ENCODE measurements around the gene SOCS1. TPM values are rescaled to one million over a fixed set of nuclear protein-coding genes. Genes with fewer than 3 reads are reported as not detected.
A peak's percentile ranks its signal among the peaks of the same experiment; 100 is the strongest.

Gene SOCS1
- total and polyA plus RNA-seq, 9 of the 15 experiments (the other 6 are each of a cell fraction or from before 2014, with no cell fraction given) = 0.04 to 7.5 (median 2.3) TPM

DNA sequence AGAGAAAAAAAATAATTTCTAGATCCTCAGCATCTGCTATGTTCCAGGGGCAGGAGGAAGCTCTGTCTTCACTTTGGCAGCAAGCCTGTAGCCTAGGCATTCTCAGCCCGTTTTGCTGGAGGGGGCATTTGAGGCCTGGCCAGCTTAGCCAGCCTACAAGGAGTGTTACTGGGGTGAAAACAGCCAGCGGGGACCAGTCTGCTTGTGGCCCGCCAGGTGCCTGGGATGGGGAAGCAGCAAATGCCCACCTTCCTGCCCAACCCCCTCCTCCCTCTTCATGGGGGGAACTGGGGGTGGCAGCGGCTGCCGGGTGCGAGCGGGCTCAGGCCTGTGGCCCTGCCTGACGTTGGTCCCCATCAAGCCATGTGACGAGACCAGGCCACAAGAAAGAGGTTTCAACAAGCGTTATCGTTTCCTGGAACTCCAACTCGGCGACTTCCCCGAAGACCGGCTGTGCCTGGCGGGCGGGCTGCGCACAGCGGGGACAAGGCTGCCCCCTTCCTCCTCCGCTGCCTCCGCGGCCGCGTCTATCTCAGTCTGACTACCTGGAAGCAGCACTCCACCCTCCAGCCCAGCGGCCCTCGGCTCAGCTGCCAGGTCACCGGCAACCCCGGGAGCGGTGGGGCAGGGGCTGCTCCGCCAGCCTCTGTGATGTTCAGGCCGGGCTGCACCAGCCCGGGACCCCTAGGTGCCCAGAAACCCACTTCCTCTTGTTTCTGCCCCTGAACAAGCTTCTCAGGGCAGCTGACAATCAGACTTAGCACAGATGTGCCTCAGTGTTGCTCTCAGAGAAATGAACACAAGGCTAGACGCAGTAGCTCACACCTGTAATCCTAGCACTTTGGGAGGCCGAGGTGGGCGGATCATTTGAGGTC, 22.9 kb downstream of the SOCS1 start (continued):
- peak; percentile 91 for TF ChIP-seq CCNT2 (IDR thresholded peaks at IDR 0.05; ENCODE audit: borderline replicate concordance, extremely low read depth, insufficient read length, low read depth, low read length)
- TF ChIP-seq KHSRP (IDR thresholded peaks at IDR 0.05) = no peak
- TF ChIP-seq RBM39 (optimal IDR thresholded peaks at IDR 0.05; ENCODE audit: low read depth, low read length) = no peak
- no peak for TF ChIP-seq U2AF1 (optimal IDR thresholded peaks at IDR 0.05; ENCODE audit: low read depth, low read length)
- 0 out of 4 replicates have a peak, but pooled peaks of 1 of the 2 experiments have one; percentile 8 for TF ChIP-seq ARNT (IDR thresholded peaks at IDR 0.05)
- peak; percentile 92 for TF ChIP-seq ZNF311 (CRISPR knock-in tag; IDR thresholded peaks at IDR 0.05)
- no peak for TF ChIP-seq ZNF12 (CRISPR knock-in tag; IDR thresholded peaks at IDR 0.05)
- no peak for TF ChIP-seq MED1 (CRISPR knock-in tag; IDR thresholded peaks at IDR 0.05; ENCODE audit: borderline replicate concordance)
- no peak for TF ChIP-seq HEY1 (CRISPR knock-in tag; IDR thresholded peaks at IDR 0.05; ENCODE audit: borderline replicate concordance)
- no peak for TF ChIP-seq FOXK1 (CRISPR knock-in tag; IDR thresholded peaks at IDR 0.05; ENCODE audit: borderline replicate concordance)
- TF ChIP-seq, protein P1, sequence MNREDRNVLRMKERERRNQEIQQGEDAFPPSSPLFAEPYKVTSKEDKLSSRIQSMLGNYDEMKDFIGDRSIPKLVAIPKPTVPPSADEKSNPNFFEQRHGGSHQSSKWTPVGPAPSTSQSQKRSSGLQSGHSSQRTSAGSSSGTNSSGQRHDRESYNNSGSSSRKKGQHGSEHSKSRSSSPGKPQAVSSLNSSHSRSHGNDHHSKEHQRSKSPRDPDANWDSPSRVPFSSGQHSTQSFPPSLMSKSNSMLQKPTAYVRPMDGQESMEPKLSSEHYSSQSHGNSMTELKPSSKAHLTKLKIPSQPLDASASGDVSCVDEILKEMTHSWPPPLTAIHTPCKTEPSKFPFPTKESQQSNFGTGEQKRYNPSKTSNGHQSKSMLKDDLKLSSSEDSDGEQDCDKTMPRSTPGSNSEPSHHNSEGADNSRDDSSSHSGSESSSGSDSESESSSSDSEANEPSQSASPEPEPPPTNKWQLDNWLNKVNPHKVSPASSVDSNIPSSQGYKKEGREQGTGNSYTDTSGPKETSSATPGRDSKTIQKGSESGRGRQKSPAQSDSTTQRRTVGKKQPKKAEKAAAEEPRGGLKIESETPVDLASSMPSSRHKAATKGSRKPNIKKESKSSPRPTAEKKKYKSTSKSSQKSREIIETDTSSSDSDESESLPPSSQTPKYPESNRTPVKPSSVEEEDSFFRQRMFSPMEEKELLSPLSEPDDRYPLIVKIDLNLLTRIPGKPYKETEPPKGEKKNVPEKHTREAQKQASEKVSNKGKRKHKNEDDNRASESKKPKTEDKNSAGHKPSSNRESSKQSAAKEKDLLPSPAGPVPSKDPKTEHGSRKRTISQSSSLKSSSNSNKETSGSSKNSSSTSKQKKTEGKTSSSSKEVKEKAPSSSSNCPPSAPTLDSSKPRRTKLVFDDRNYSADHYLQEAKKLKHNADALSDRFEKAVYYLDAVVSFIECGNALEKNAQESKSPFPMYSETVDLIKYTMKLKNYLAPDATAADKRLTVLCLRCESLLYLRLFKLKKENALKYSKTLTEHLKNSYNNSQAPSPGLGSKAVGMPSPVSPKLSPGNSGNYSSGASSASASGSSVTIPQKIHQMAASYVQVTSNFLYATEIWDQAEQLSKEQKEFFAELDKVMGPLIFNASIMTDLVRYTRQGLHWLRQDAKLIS (CRISPR knock-in tag; IDR thresholded peaks at IDR 0.05) = no peak
- TF ChIP-seq NRF1 (conservative IDR thresholded peaks at IDR 0.05 in 1 of 2, IDR thresholded peaks at IDR 0.05 in 1 of 2) = peak; percentile 80 to 84
- TF ChIP-seq ZNF324 (CRISPR knock-in tag; IDR thresholded peaks at IDR 0.05) = 0 out of 2 replicates have a peak, but pooled peaks have one; percentile 22
- no peak for TF ChIP-seq NFIX (CRISPR knock-in tag; IDR thresholded peaks at IDR 0.05; ENCODE audit: low read depth)
- TF ChIP-seq GABPB1 (CRISPR knock-in tag; IDR thresholded peaks at IDR 0.05) = peak; percentile 60; the same call in 1 of the 2 replicates
- TF ChIP-seq ZNF668 (CRISPR knock-in tag; IDR thresholded peaks at IDR 0.05) = peak; percentile 95
- TF ChIP-seq, protein P2, sequence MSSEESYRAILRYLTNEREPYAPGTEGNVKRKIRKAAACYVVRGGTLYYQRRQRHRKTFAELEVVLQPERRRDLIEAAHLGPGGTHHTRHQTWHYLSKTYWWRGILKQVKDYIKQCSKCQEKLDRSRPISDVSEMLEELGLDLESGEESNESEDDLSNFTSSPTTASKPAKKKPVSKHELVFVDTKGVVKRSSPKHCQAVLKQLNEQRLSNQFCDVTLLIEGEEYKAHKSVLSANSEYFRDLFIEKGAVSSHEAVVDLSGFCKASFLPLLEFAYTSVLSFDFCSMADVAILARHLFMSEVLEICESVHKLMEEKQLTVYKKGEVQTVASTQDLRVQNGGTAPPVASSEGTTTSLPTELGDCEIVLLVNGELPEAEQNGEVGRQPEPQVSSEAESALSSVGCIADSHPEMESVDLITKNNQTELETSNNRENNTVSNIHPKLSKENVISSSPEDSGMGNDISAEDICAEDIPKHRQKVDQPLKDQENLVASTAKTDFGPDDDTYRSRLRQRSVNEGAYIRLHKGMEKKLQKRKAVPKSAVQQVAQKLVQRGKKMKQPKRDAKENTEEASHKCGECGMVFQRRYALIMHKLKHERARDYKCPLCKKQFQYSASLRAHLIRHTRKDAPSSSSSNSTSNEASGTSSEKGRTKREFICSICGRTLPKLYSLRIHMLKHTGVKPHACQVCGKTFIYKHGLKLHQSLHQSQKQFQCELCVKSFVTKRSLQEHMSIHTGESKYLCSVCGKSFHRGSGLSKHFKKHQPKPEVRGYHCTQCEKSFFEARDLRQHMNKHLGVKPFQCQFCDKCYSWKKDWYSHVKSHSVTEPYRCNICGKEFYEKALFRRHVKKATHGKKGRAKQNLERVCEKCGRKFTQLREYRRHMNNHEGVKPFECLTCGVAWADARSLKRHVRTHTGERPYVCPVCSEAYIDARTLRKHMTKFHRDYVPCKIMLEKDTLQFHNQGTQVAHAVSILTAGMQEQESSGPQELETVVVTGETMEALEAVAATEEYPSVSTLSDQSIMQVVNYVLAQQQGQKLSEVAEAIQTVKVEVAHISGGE (CRISPR knock-in tag; IDR thresholded peaks at IDR 0.05) = 0 out of 6 replicates have a peak, but pooled peaks of 1 of the 3 experiments have one; percentile 39
- TF ChIP-seq GTF2E2 (tag; IDR thresholded peaks at IDR 0.05) = peak; percentile 34; the same call in 1 of the 2 replicates
- no peak; a peak in 2 of 4 replicates for TF ChIP-seq TEAD1 (CRISPR knock-in tag; IDR thresholded peaks at IDR 0.05)
- TF ChIP-seq ADNP (tag; IDR thresholded peaks at IDR 0.05) = no peak

All from K562 (cell line).